Measurements from ENCODE around the gene LRRK1.

- TF ChIP-seq CTCF (conservative IDR thresholded peaks at IDR 0.05 in 1 of 2, IDR thresholded peaks at IDR 0.05 in 1 of 2; ENCODE audit: extremely low read depth in 1 of 2, insufficient read depth in 1 of 2, low read depth in 1 of 2, low read length in 2 of 2): no peak
- no peak for TF ChIP-seq EZH2 (IDR thresholded peaks at IDR 0.05; ENCODE audit: borderline replicate concordance, low read length)
These were observed 146.5 kb downstream of the LRRK1 start for GRCh38 chr15:101065570-101066221.

Measured in mammary epithelial cell (primary cell).